Activated naive CD4-positive, alpha-beta T cell treated with Interleukin-2 at 50 U/mL for 16 hours (primary cell): ENCODE measurements around the gene SIAH3.

Source experiments
- DNase-seq: peaks from one replicate; pipeline ENCODE4 v3.0.0-alpha.2; 2020

Gene SIAH3

GRCh38 chr13:45816427-45816826, 35.1 kb downstream of the SIAH3 start:
- no peak for DNase-seq

- DNase-seq: no peak
Measured at GRCh38 chr13:45812695-45813372, 38.7 kb downstream of the SIAH3 start.

- DNase-seq: no peak
Measured at GRCh38 chr13:45811891-45812694, 39.5 kb downstream of the SIAH3 start.

GRCh38 chr13:45809801-45810394, 41.7 kb downstream of the SIAH3 start:
- DNase-seq: no peak

GRCh38 chr13:45808925-45809324, 42.6 kb downstream of the SIAH3 start:
- DNase-seq: no peak

GRCh38 chr13:45807520-45808099, 43.9 kb downstream of the SIAH3 start:
- peak; percentile 6 for DNase-seq

GRCh38 chr13:45800485-45800884, 51.1 kb downstream of the SIAH3 start:
- DNase-seq: no peak

GRCh38 chr13:45799451-45799850, 52.1 kb downstream of the SIAH3 start:
- DNase-seq: no peak

GRCh38 chr13:45798851-45799250, 52.7 kb downstream of the SIAH3 start:
- DNase-seq: no peak

GRCh38 chr13:45796426-45797235, 54.9 kb downstream of the SIAH3 start:
- no peak for DNase-seq

- DNase-seq: no peak
Measured at GRCh38 chr13:45792827-45793303, 58.7 kb downstream of the SIAH3 start.

- no peak for DNase-seq
Measured at GRCh38 chr13:45788011-45788410, 63.5 kb downstream of the SIAH3 start.

GRCh38 chr13:45787346-45787745, 64.2 kb downstream of the SIAH3 start:
- DNase-seq: no peak

- DNase-seq: no peak
Measured at GRCh38 chr13:45786293-45786920, 65.1 kb downstream of the SIAH3 start.

GRCh38 chr13:45784755-45785675, 66.5 kb downstream of the SIAH3 start:
- DNase-seq: no peak

GRCh38 chr13:45783346-45784043, 68.1 kb downstream of the SIAH3 start:
- no peak for DNase-seq

- DNase-seq: no peak
Measured at GRCh38 chr13:45782327-45783045, 69.1 kb downstream of the SIAH3 start.

GRCh38 chr13:45781553-45782326, 69.8 kb downstream of the SIAH3 start:
- DNase-seq: no peak

- no peak for DNase-seq
Measured at GRCh38 chr13:45779901-45780300, 71.7 kb downstream of the SIAH3 start.
